ELF-1 (cell line): Measurements from ENCODE around the gene HM13.
"Not testable (repeated sequence)": the region's sequence is repeated elsewhere in the genome, so short reads cannot be mapped to it uniquely, and the experiment has no call there.

Experiments
- DNase-seq: peaks from one replicate; pipeline ENCODE4 v3.0.0-alpha.2; 2016; ENCODE audit warnings: low read depth, low spot score

The HM13 gene

GRCh38 chr20:31542201-31542842 is 28.1 kb downstream of the HM13 start:
- no peak for DNase-seq

DNA sequence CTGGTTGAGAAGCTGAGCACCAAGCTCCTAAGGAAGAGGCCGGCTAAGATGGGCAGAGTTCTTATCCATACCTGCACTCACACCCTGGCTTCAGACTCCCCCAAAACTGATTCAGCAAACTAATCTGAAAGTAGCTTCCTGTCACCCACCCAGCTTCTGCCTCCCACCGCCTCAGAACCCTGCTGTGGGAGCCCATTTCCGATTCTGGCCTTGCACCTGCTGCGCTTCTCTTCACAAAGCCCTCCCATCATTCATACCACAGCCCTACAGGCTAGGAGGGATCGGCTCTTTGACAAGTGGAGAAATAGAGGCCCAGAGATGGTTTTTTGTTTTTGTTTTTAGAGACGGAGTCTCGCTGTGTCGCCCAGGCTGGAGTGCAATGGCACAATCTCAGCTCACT is 28.7 kb downstream of the HM13 start:
- no peak for DNase-seq

- DNase-seq: peak; percentile 65
These were observed 29.8 kb downstream of the HM13 start for GRCh38 chr20:31543966-31544598.

DNA sequence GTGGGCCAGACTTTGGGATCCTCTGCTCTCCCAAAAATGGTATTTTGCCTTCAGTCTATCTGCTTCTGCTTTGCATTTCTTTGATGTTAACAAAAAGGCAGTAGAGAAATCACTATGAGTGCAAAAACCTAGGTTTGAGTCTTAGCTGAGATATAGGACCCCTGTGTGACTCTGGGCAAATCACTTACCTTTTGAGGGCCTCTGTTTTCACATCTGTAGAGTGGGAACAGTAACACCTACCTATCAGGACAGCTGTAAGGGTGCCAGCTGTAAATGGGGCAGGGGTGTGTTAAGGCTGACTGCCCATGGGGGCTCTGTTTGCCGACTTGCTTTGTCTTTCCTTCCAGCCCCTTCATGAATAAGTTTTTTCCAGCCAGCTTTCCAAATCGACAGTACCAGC is 30.4 kb downstream of the HM13 start:
- no peak for DNase-seq

DNA sequence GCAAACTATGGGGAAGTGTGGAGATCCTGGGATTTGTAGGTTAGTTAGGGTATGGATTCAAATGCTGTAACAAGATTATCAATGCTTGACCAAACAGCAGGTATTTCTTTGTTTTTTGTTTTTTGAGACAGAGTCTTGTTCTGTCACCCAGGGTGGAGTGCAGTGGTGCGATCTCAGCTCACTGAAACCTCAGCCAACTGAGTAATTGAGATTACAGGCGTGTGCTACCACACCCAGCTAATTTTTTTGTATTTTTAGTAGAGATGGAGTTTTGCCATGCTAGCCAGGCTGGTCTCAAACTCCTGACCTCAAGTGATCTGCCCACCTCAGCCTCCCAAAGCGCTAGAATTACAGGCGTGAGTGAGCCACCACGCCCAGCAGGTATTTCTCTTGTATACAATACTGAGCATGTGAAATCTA is 31.4 kb downstream of the HM13 start:
- DNase-seq: not testable (repeated sequence)

DNA sequence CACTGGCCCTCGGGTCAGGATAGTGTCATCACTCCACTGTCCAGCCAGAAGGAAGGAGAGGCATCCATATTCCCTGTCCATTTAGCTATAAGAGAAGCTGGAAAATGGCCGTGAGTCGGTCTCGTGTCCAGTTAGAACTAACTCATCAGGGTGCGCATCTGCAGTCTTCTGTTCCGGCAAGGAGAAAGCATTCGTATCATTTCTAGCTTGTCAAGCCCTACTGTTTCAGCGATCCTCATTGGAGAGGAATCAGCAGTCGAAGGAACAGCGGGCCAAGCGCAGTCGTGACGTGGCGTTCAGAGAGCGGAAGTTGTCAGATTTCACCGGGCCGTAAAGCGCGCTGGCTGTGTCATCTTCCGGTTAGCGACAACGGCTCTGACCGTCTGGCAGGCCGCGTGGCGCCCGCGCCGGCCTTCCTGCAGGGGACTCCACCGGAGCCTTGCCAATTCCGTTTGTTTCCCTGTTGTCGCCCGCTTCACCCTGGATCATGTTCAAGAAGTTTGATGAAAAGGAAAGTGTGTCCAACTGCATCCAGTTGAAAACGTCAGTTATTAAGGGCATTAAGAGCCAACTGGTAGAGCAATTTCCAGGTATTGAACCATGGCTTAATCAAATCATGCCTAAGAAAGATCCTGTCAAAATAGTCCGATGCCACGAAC is 32.9 kb downstream of the HM13 start:
- peak; percentile 93 for DNase-seq

DNA sequence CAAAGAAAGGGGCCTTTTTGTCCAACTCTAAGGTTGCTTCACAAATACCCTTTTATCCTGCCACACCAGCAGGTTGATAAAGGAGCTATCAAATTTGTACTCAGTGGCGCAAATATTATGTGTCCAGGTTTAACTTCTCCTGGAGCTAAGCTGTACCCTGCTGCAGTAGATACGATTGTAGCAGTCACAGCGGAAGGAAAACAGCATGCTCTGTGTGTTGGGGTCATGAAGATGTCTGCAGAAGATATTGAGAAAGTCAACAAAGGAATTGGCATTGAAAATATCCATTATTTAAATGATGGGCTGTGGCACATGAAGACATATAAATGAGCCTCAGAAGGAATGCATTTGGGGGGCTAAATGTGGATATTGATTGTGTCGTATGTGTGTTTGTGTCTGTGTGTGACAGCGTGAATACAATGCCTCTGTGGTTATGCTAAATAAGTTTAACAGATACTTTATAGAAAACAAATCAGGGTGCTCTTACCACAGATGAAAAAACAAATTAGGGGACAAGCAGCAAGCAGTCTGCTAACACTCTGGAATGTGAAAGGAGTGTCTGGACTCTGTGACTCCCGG is 33.6 kb downstream of the HM13 start:
- DNase-seq: no peak

GRCh38 chr20:31548820-31549512 is 34.7 kb downstream of the HM13 start:
- no peak for DNase-seq

GRCh38 chr20:31549513-31549880 is 35.3 kb downstream of the HM13 start:
- DNase-seq: no peak

DNA sequence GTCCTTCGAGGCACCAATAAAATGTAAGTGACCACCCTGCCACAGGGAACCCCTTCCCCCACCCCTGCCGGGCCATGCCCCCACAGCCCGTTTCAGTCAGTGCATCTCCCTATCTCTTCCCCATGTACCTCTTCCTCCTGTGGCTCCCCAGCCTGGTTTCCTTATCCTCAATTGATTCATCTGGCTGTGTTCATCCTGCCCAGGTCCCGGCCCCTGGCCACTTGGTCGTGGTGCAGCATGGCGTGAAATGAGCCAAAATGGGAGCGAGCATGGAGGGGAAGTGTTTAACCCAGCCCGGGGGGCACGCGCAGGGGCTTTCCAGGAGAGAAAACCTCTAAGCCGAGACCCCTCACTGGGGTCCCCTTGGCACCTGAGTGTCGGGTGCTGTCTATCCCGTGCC is 35.9 kb downstream of the HM13 start:
- no peak for DNase-seq

DNA sequence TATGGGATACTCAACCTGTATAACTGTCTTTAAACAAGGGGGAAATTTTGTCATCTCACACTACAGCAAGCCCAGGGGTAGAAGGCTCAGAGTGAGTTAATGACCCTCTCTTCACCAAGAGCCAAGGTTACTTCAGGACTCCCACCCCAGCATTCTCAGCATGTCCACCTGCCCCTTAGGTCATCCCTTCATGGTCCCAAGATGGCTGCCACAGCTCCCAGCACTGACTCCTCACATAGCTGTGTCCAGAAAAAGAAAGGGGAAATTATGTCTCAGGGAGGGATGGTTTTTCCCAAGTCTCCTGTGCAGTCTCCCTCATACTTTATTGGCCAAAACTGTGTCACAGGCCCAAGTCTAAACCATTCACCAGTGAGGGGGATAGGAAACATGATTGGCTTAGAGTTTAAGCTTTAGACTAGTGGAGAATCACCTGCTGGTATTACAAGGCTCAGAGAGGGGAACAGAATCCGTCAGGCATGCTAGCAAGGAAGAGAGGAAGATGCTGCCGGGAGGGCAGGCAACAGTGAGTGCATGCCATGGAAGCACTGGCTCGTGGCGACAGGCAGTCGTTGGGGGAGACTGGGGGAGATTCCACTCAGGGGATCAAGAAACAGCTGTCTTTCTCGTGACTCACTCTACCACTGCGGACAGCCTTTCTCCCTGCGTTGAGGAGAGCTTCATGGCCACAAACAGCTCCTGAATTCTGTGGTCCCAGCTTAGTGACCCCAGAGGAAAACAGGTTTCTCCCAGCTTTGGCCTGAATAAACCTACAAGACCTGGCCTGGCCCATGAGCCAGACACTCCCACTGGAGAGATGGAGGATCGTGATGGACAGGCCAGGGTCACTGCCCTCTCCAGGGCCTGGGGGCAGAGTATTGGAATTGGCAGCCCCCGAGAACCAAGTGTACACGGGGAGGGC is 37.2 kb downstream of the HM13 start:
- DNase-seq: no peak

GRCh38 chr20:31555203-31555775 is 41.0 kb downstream of the HM13 start:
- no peak for DNase-seq

DNA sequence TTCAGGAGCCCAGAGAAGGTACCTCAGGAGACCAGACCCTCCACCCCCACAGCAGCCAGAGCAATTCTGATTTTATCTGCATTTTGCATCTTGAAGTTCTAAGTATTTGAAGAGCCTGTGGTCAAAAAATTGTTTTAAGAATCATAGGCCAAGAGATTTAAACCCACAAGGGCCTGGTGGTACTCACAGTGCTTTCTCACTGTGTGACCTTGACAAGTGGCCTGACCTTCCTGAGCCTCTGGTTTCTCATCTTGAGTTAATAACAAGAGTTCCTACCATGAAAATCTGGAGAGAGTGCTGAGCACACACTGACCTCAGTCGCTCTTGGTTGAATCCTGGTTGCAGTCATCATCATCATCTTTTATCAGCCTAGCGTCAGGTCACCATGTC is 45.5 kb downstream of the HM13 start:
- DNase-seq: no peak

DNA sequence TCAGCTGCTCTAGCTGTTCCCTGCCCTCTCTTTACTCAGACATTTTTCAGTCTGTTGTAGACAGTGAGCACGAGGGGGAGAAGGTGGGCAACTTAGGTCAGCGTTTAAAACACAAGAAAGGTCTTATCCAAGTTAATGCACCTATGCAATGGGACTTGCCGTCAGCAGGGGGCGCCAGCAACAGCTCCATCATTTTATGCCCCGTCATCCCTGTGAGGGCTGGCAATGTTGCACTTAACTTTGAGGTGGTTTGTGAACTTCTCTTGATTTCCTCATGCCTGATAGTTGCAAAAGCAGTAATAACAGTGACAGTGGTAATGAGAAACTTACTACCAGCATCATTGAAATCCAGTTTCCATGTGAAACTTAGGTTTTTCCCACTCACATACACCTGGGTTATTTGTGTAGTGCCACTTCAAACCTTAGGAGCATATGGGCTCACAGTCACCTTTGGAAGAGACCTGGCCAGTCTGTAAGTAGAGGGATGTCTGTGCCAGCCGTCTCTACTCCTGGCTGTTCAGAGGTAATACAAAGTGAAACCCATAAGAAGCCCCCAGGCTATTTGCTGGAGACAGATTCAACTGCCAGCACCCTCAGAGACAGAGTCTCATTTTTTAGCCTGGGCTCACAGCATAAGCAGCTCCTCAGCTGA is 46.0 kb downstream of the HM13 start:
- DNase-seq: peak; percentile 79

GRCh38 chr20:31560746-31561598 is 46.7 kb downstream of the HM13 start:
- no peak for DNase-seq

DNA sequence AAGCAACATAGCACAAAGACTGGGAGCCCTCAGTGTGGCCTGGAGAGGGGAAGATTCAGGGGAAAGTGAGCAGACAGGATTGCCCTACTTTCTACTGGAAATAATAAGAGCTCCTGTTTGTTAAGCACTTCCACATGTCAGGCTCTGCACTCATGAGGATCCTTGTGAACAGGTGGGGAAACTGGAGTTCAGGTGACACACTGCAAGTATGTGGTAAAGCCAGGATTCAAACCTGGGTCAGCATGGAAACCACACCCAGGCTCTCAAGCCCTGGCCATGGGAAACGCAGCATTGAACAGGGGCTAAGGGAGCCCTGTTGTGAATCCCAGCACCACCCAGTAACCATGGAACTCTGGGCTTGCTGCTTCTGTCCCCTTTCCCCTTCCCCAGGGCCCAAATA is 48.0 kb downstream of the HM13 start:
- no peak for DNase-seq

- DNase-seq: no peak
These were observed 50.0 kb downstream of the HM13 start for GRCh38 chr20:31564284-31564683.

DNA sequence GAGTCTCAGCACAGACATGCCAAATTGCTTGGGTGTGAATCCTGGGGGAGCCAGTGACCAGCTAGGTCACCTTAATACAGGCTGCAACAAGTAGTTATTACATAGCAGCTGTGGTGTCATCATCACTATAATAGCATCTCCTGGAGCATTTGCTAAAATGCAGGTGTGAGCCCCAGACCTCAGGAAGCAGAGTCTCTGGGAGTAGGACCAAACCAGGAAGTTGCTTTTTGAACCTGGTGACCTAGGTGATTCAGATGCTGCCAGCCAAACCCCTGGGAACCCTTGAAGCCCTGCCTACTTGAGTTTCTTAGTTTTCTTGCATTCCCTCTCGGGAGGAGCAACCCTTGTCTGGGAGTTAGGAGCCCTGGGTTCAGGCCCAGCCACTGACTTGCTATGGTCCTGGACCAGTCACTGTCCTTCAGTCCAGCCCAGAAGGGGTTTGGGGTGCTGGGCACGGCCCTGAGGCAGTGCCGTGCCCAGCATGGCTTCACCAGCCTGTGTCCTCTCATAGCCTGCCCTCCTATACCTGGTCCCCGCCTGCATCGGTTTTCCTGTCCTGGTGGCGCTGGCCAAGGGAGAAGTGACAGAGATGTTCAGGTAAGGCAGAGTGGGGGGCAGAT is 51.6 kb downstream of the HM13 start:
- DNase-seq: no peak

- DNase-seq: no peak
These were observed 52.0 kb downstream of the HM13 start for GRCh38 chr20:31566319-31566657.
